K562 (cell line): ENCODE results near the gene ALKBH3. TPM values are rescaled to one million over a fixed set of nuclear protein-coding genes. Genes with fewer than 3 reads are reported as not detected.
A peak's percentile ranks its signal among the peaks of the same experiment; 100 is the strongest.

Source experiments
- ATAC-seq: fragments of 200-7000 bp; cut with Tn5 transposase; 3 replicates; pipeline ENCODE4 v1.9.1; 2020; ENCODE audit warnings: moderate library complexity
- BruUV-seq: library from RNA; stranded (reverse); fragments of 400-500 nt; replicated peaks from 2 replicates; lab custom pipeline; 2021; lab: Mats Ljungman, UMichigan
- CTCF ChIA-PET: fragments of 300-600 bp; formaldehyde crosslinking; extraction: SDS; loops from one replicate; lab custom pipeline; 2021; ENCODE audit warnings: low intra/inter-chr PET ratio; lab: Yijun Ruan, JAX
- POLR2A ChIA-PET: fragments of 300-600, 350-650 bp; sonication (Branson Sonifier 250); formaldehyde crosslinking; extraction: SDS; loops from one replicate; lab custom pipeline; 2021; ENCODE audit warnings: antibody characterized with exemption, inconsistent platforms; lab: Yijun Ruan, JAX
- DNase-seq, 4 experiments: peaks; one replicate each; pipeline versions ENCODE4 v3.0.0 to v3.0.0-alpha.2; 2011 to 2018; ENCODE audit warnings: low spot score in 3 of 4, mixed read lengths in 3 of 4; ENCODE audit errors: extremely low read depth in 1 of 4
- FAIRE-seq: peaks from 2 replicates; lab custom pipeline; 2011; peaks lifted over from hg19 to GRCh38; lab: Jason Lieb, UNC
- H2AFZ ChIP-seq: 2 replicates; pipeline ENCODE4 v1.6.0; 2011; ENCODE audit warnings: low read depth, low read length, control low read depth, inconsistent platforms
- H3K27ac ChIP-seq: fragments of 200-600 bp; 3 replicates; pipeline ENCODE4 v1.8.0; 2011; ENCODE audit warnings: low read depth, mild to moderate bottlenecking, control low read depth, inconsistent platforms, low read length, moderate library complexity, mixed read lengths; ENCODE audit errors: extremely low read depth
- H3K27me3 ChIP-seq, 2 experiments: fragments of 300-600 bp in 1 of 2; 2 replicates in 1 of 2; 3 replicates in 1 of 2; pipeline versions ENCODE4 v1.6.0 to v1.8.0; 2011; ENCODE audit warnings: inconsistent platforms in 2 of 2, low read length in 2 of 2, mild to moderate bottlenecking in 1 of 2, mixed read lengths in 1 of 2, moderate library complexity in 1 of 2; ENCODE audit not compliant: control insufficient read depth in 2 of 2, insufficient read depth in 2 of 2
- H3K36me3 ChIP-seq: fragments of 300-600 bp; 3 replicates; pipeline ENCODE4 v1.8.0; 2011; ENCODE audit warnings: mild to moderate bottlenecking, low read length, inconsistent platforms; ENCODE audit not compliant: control insufficient read depth, insufficient read depth
- H3K4me1 ChIP-seq, 2 experiments: fragments of 200-600 bp in 1 of 2; replicated peaks in 1 of 2; 2 replicates in 1 of 2; 3 replicates in 1 of 2; pipeline versions ENCODE4 v1.5.1 to v1.8.0; 2011; ENCODE audit warnings: inconsistent platforms in 2 of 2, low read length in 2 of 2, mild to moderate bottlenecking in 1 of 2, mixed read lengths in 1 of 2, moderate library complexity in 1 of 2; ENCODE audit not compliant: control insufficient read depth in 2 of 2, insufficient read depth in 2 of 2
- H3K4me2 ChIP-seq: 2 replicates; pipeline ENCODE4 v1.6.1; 2011; ENCODE audit warnings: low read length, control low read depth, inconsistent platforms, mixed read lengths; ENCODE audit not compliant: insufficient read depth
- H3K4me3 ChIP-seq: fragments of 200-600 bp; sonication (generic), shearing (Covaris generic); 2 replicates; pipeline ENCODE4 v1.5.1; 2016; ENCODE audit warnings: control low read depth, inconsistent platforms
- H3K79me2 ChIP-seq: fragments of 200-600 bp; 3 replicates; pipeline ENCODE4 v1.8.0; 2011; ENCODE audit warnings: low read length, inconsistent platforms; ENCODE audit not compliant: control insufficient read depth, insufficient read depth
- H3K9ac ChIP-seq, 2 experiments: 2 replicates each; pipeline versions ENCODE4 v1.6.0 to v1.6.1; 2011; ENCODE audit warnings: low read depth in 2 of 2, low read length in 2 of 2, control low read depth in 1 of 2, inconsistent platforms in 1 of 2, mild to moderate bottlenecking in 1 of 2, mixed read lengths in 1 of 2; ENCODE audit not compliant: insufficient read depth in 1 of 2
- H3K9me1 ChIP-seq: one replicate; pipeline ENCODE4 v1.6.0; 2011; ENCODE audit warnings: inconsistent platforms, mild to moderate bottlenecking, low read length, moderate library complexity; ENCODE audit not compliant: control insufficient read depth, insufficient read depth
- H3K9me3 ChIP-seq: replicated peaks from 2 replicates; pipeline ENCODE4 v1.5.1; 2011; ENCODE audit warnings: low read depth, low read length, inconsistent platforms; ENCODE audit not compliant: control insufficient read depth, insufficient read depth
- H4K20me1 ChIP-seq: replicated peaks from 2 replicates; pipeline ENCODE4 v1.6.1; 2011; ENCODE audit warnings: low read length, inconsistent platforms, mixed read lengths; ENCODE audit not compliant: control insufficient read depth, insufficient read depth
- ARID2 ChIP-seq: fragments of 450-650 bp; IDR thresholded peaks from 2 replicates; pipeline ENCODE4 v1.6.1; 2017; ENCODE audit warnings: antibody characterized with exemption, mild to moderate bottlenecking
- HLTF ChIP-seq: fragments of 450-650 bp; IDR thresholded peaks from 2 replicates; pipeline ENCODE4 v1.6.1; 2016
- KAT7 ChIP-seq: sonication (generic); formaldehyde crosslinking; IDR thresholded peaks from 2 replicates; pipeline ENCODE4 v1.8.0; 2022; ENCODE audit warnings: missing genetic modification reagents, mild to moderate bottlenecking, borderline replicate concordance
- SPI1 ChIP-seq: IDR thresholded peaks from 2 replicates; pipeline ENCODE4 v1.6.1; 2011; ENCODE audit warnings: low read depth, low read length, control low read depth, borderline replicate concordance
- TBL1XR1 ChIP-seq, 2 experiments: IDR thresholded peaks; 2 replicates each; pipeline ENCODE4 v1.6.1; 2012; ENCODE audit warnings: improper control_type of control experiment in 2 of 2, low read length in 2 of 2, mild to moderate bottlenecking in 1 of 2
- ZFP1 ChIP-seq: fragments of 450-650 bp; formaldehyde crosslinking; IDR thresholded peaks from 2 replicates; pipeline ENCODE4 v1.4.0; 2020; ENCODE audit warnings: mild to moderate bottlenecking, mixed read lengths
- ZNF23 ChIP-seq: fragments of 250-450 bp; sonication (Bioruptor Pico); IDR thresholded peaks from 2 replicates; pipeline ENCODE4 v1.4.0; 2020; ENCODE audit warnings: mild to moderate bottlenecking
- ZNF24 ChIP-seq: fragments of 450-650 bp; IDR thresholded peaks from 2 replicates; pipeline ENCODE4 v1.6.1; 2016
- ZNF277 ChIP-seq: fragments of 250-450 bp; sonication (Bioruptor Pico); IDR thresholded peaks from 2 replicates; pipeline ENCODE4 v1.8.0; 2022; ENCODE audit warnings: inconsistent platforms, mild to moderate bottlenecking, moderate library complexity, borderline replicate concordance
- ZNF354B ChIP-seq: fragments of 250-450 bp; sonication (Bioruptor Pico); IDR thresholded peaks from 2 replicates; pipeline ENCODE4 v1.4.0; 2020
- ZNF644 ChIP-seq: fragments of 200-800 bp; sonication (Bioruptor generic); IDR thresholded peaks from 2 replicates; pipeline ENCODE4 v1.6.1; 2016; ENCODE audit warnings: low read depth, missing genetic modification characterization, missing compliant biosample characterization
- WGBS: fragments of 100-300 bp; shearing (Covaris generic); methylation state at CpG from one replicate; pipeline ENCODE4 v1.1.6; 2016; ENCODE audit warnings: low coverage, mixed read lengths; ENCODE audit not compliant: insufficient coverage; ENCODE audit errors: missing lambda C conversion rate; 5-methylcytosine and 5-hydroxymethylcytosine counted together
- in situ Hi-C: fragments of 300-500 bp; cut with MboI; formaldehyde crosslinking; loops from 4 replicates; pipeline ENCODE4 v1.15.0; 2018; ENCODE audit warnings: inconsistent platforms, mixed read lengths
- intact Hi-C: fragments of 100-400 bp; cut with micrococcal nuclease; formaldehyde crosslinking; loops from 2 replicates; pipeline ENCODE4 v1.14.2; 2022
- polyA plus RNA-seq, 8 experiments: library from polyadenylated mRNA; depleted of rRNA in 4 of 8; stranded (reverse) in 5 of 8; unstranded in 3 of 8; fragments of >200 nt; fragmentation: Nextera tagmentation in 2 of 8; fragmentation: Illumina TruSeq in 1 of 8; extraction: Ambion mirVana in 2 of 8; extraction: Trizol in 1 of 8; gene quantifications; 2 replicates each; pipeline versions ENCODE4 v1.2.1 to v1.2.3, GENCODE V29; 2011 to 2014; ENCODE audit warnings: inconsistent platforms in 1 of 8, missing spikeins in 1 of 8
- total RNA-seq, 7 experiments: library from RNA; depleted of rRNA in 6 of 7; stranded (reverse); fragments of >200 nt in 6 of 7; fragmentation: Illumina TruSeq in 2 of 7; extraction: Trizol in 2 of 7; gene quantifications; 2 replicates each; pipeline versions ENCODE4 v1.2.1 to v1.2.3, GENCODE V29; 2011 to 2021; ENCODE audit warnings: low replicate concordance in 1 of 7

ALKBH3 gene
- total and polyA plus RNA-seq, 9 of the 15 experiments (the other 6 are each of a cell fraction or from before 2014, with no cell fraction given) = 16.0 to 49.9 (median 36.5) TPM

DNA sequence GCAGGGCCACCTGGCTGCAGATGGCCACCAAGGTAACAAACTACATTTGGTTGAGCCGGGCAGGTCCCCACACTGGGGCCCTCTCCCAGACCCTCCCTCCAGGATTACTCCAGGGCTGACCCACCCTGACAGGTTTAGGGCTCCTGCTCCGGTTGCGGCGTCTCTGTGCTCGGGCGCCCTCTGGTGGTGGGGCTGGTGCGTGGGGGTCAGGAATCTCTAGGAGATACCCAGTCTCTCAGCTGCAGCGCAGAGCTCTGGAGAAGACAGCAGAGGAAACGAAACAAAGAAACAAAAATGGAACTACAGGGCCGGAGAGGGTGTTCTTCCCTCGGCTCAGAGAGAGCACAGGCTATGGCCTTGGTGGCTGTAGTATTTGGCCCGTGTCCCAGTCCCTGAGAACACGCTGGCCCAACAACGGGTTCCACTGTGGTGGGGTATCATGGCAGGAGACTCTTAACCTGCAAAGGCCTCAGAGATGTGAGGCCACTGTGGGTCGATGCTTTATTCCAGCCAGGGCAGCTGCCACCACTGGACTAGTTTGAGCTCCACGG lies 64.2 kb downstream of the ALKBH3 start:
- 25% methylated on average over 16 of the region's 16 CpGs for WGBS
- Histone ChIP-seq H3K4me2 (peak overlapping the region; percentile 78), H3K9ac (no peak overlapping the region), H3K36me3 (no peaks in the 10 kb centered on the region), H4K20me1 (no peaks in the 10 kb centered on the region; the same call in 1 of the 2 replicates), H3K27me3 (peaks cover 10 to 22% of the 10 kb centered on the region in 2 experiments; a peak in 4 of 5 replicates), H2AFZ (peak overlapping the region; percentile 34; the same call in 1 of the 2 replicates), H3K27ac (no peak overlapping the region), H3K4me3 (no peak overlapping the region), H3K79me2 (no peaks in the 10 kb centered on the region; the same call in 2 of the 3 replicates), H3K4me1 (peaks cover 22 to 36% of the 10 kb centered on the region in 2 experiments; a peak in 4 of 5 replicates), H3K9me3 (no peaks in the 10 kb centered on the region), H3K9me1 (no peaks in the 10 kb centered on the region)
- ATAC-seq (peak; percentile 78), FAIRE-seq (peak; percentile 61), DNase-seq (peak; percentile 81 to 87 (median 82))
- in situ Hi-C loops (loop anchor here (5.0 kb wide), 1 partner anchor 92 kb away; no protein-coding TSS in a partner anchor), intact Hi-C loops (loop anchor here (1.0 to 10.0 kb wide), 4 partner anchors 55 to 120 kb away; partner anchors contain the start of gene ACCS)
- no TSS peak for BruUV-seq
- CTCF ChIA-PET = interaction anchor here (0.7 to 2.7 kb wide), 4 partner anchors 24 to 120 kb away, joined by 3 to 22 read pairs (median 4); no protein-coding TSS in a partner anchor
- POLR2A ChIA-PET = interaction anchor here (0.7 to 4.5 kb wide), 4 partner anchors 13 to 107 kb away, joined by 3 to 21 read pairs (median 3); no protein-coding TSS in a partner anchor
- TF ChIP-seq ARID2 (no peak), ZNF354B (CRISPR knock-in tag) (no peak), SPI1 (no peak), TBL1XR1 (IDR thresholded peaks at IDR 0.05; ENCODE audit: low read length in 2 of 2) (0 out of 4 replicates have a peak, but pooled peaks of 1 of the 2 experiments have one; percentile 14), HLTF (no peak), ZNF644 (no peak), ZFP1 (CRISPR knock-in tag) (no peak), ZNF24 (no peak), ZNF23 (CRISPR knock-in tag) (no peak), KAT7 (CRISPR knock-in tag) (no peak), ZNF277 (CRISPR knock-in tag) (no peak)
